Vagina (tissue), 2 donors: ENCODE measurements around the gene EIPR1.
"Not testable (repeated sequence)": the region's sequence is repeated elsewhere in the genome, so short reads cannot be mapped to it uniquely, and the experiment has no call there.

ENCODE experiments used
- POLR2A ChIP-seq, 2 donors: fragments of 450-650 bp; IDR thresholded peaks; one replicate each; pipeline ENCODE4 v1.6.1; 2017; ENCODE audit warnings: antibody characterized with exemption in 2 of 2, mild to moderate bottlenecking in 2 of 2, moderate library complexity in 2 of 2
- POLR2AphosphoS5 ChIP-seq, 2 donors: sonication (generic); formaldehyde crosslinking; IDR thresholded peaks; one replicate each; pipeline ENCODE4 v1.9.0; 2017; ENCODE audit warnings: antibody characterized with exemption in 2 of 2, mild to moderate bottlenecking in 2 of 2, low read depth in 1 of 2; ENCODE audit not compliant: insufficient read depth in 1 of 2
- TF ChIP-seq, protein P1 (sequence below), 3 experiments: fragments of 450-650 bp in 2 of 3; fragments of 200-600 bp in 1 of 3; sonication (generic) in 1 of 3; IDR thresholded peaks; one replicate each; pipeline ENCODE4 v1.5.1; 2017 to 2019; ENCODE audit warnings: antibody characterized with exemption in 3 of 3, mild to moderate bottlenecking in 2 of 3, moderate library complexity in 2 of 3

DNA sequence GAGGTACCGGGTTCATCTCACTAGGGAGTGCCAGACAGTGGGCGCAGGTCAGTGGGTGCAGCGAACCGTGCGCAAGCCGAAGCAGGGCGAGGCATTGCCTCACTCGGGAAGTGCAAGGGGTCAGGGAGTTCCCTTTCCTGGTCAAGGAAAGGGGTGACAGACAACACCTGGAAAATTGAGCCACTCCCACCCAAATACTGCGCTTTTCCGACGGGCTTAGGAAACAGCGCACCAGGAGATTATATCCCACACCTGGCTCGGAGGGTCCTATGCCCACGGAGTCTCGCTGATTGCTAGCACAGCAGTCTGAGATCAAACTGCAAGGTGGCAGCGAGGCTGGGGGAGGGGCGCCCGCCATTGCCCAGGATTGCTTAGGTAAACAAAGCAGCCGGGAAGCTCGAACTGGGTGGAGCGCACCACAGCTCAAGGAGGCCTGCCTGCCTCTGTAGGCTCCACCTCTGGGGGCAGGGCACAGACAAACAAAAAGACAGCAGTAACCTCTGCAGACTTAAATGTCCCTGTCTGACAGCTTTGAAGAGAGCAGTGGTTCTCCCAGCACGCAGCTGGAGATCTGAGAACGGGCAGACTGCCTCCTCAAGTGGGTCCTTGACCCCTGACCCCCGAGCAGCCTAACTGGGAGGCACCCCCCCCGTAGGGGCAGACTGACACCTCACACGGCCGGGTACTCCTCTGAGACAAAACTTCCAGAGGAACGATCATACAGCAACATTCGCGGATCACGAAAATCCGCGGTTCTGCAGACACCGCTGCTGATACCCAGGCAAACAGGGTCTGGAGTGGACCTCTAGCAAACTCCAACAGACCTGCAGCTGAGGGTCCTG is 8.1 kb downstream of the EIPR1 start:
- TF ChIP-seq, protein P1, sequence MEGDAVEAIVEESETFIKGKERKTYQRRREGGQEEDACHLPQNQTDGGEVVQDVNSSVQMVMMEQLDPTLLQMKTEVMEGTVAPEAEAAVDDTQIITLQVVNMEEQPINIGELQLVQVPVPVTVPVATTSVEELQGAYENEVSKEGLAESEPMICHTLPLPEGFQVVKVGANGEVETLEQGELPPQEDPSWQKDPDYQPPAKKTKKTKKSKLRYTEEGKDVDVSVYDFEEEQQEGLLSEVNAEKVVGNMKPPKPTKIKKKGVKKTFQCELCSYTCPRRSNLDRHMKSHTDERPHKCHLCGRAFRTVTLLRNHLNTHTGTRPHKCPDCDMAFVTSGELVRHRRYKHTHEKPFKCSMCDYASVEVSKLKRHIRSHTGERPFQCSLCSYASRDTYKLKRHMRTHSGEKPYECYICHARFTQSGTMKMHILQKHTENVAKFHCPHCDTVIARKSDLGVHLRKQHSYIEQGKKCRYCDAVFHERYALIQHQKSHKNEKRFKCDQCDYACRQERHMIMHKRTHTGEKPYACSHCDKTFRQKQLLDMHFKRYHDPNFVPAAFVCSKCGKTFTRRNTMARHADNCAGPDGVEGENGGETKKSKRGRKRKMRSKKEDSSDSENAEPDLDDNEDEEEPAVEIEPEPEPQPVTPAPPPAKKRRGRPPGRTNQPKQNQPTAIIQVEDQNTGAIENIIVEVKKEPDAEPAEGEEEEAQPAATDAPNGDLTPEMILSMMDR (IDR thresholded peaks at IDR 0.05), result not testable (repeated sequence)
- TF ChIP-seq POLR2AphosphoS5 (IDR thresholded peaks at IDR 0.05; ENCODE audit: insufficient read depth in 1 of 2, low read depth in 1 of 2); POLR2A (IDR thresholded peaks at IDR 0.05): not testable (repeated sequence)
